PC-9 (cell line): ENCODE measurements around the gene CACNA1D. TPM values are rescaled to one million over a fixed set of nuclear protein-coding genes. Genes with fewer than 3 reads are reported as not detected.

Source experiments
- BruUV-seq: library from RNA; stranded (reverse); fragments of 400-500 nt; replicated peaks from 2 replicates; lab custom pipeline; 2021; lab: Mats Ljungman, UMichigan
- CTCF ChIA-PET: fragments of 300-600 bp; sonication (Branson Sonifier 250); formaldehyde crosslinking; loops from one replicate; lab custom pipeline; 2022; ENCODE audit warnings: antibody characterized with exemption; lab: Charles Lee
- POLR2A ChIA-PET: fragments of 300-600 bp; sonication (Branson Sonifier 250); formaldehyde crosslinking; loops from one replicate; lab custom pipeline; 2022; ENCODE audit warnings: antibody characterized with exemption; ENCODE audit not compliant: unreplicated experiment; lab: Charles Lee
- DNase-seq, 2 experiments: peaks; one replicate each; pipeline versions ENCODE4 v3.0.0 to v3.0.0-alpha.2; 2015 to 2022; ENCODE audit warnings: mixed read lengths in 1 of 2
- H2AFZ ChIP-seq: fragments of 200-600 bp; sonication (generic); 2 replicates; pipeline ENCODE4 v1.8.1; 2017; ENCODE audit warnings: antibody characterized with exemption
- H3F3A ChIP-seq: fragments of 200-600 bp; sonication (generic); 2 replicates; pipeline ENCODE4 v1.8.1; 2017; ENCODE audit warnings: antibody characterized with exemption, mild to moderate bottlenecking, low read depth; ENCODE audit not compliant: insufficient read depth
- H3K27ac ChIP-seq: fragments of 200-600 bp; sonication (generic); 2 replicates; pipeline ENCODE4 v1.6.1; 2016; ENCODE audit warnings: mixed run types
- H3K27me3 ChIP-seq: fragments of 200-600 bp; sonication (generic); 2 replicates; pipeline ENCODE4 v1.6.1; 2016; ENCODE audit warnings: low read depth, mixed run types; ENCODE audit not compliant: insufficient read depth
- H3K36me3 ChIP-seq: fragments of 200-600 bp; sonication (generic); 2 replicates; pipeline ENCODE4 v1.6.1; 2016; ENCODE audit warnings: low read depth, mixed run types
- H3K4me1 ChIP-seq: fragments of 200-600 bp; sonication (generic); replicated peaks from 2 replicates; pipeline ENCODE4 v1.6.1; 2016; ENCODE audit warnings: mixed run types; ENCODE audit not compliant: insufficient read depth
- H3K4me2 ChIP-seq: fragments of 200-600 bp; sonication (generic); 2 replicates; pipeline ENCODE4 v1.6.1; 2017; ENCODE audit warnings: mixed run types
- H3K4me3 ChIP-seq: fragments of 200-600 bp; sonication (generic); 2 replicates; pipeline ENCODE4 v1.6.1; 2016; ENCODE audit warnings: mixed run types
- H3K79me2 ChIP-seq: fragments of 200-600 bp; sonication (generic); 2 replicates; pipeline ENCODE4 v1.6.1; 2017; ENCODE audit warnings: low read depth, mixed run types
- H3K9me2 ChIP-seq: fragments of 200-600 bp; sonication (generic); 2 replicates; pipeline ENCODE4 v1.8.1; 2017; ENCODE audit warnings: mild to moderate bottlenecking; ENCODE audit not compliant: insufficient read depth
- H3K9me3 ChIP-seq: fragments of 200-600 bp; sonication (generic); 2 replicates; pipeline ENCODE4 v1.8.1; 2016; ENCODE audit warnings: low read depth; ENCODE audit not compliant: insufficient read depth
- H4K20me1 ChIP-seq: fragments of 200-600 bp; sonication (generic); 2 replicates; pipeline ENCODE4 v1.8.1; 2017; ENCODE audit not compliant: insufficient read depth
- CTCF ChIP-seq: fragments of 200-600 bp; sonication (generic); conservative IDR thresholded peaks from 2 replicates; pipeline ENCODE4 v1.6.1; 2017; ENCODE audit warnings: mixed run types, antibody characterized with exemption, mild to moderate bottlenecking, moderate library complexity
- EZH2 ChIP-seq: fragments of 200-600 bp; sonication (generic); IDR thresholded peaks from 2 replicates; pipeline ENCODE4 v1.8.0; 2017; ENCODE audit warnings: antibody characterized with exemption, low read depth
- intact Hi-C: fragments of 100-400 bp; cut with micrococcal nuclease; formaldehyde crosslinking; loops from one replicate; pipeline ENCODE4 v1.10.0; 2022; ENCODE audit not compliant: unreplicated experiment
- total RNA-seq: library from RNA; stranded (reverse); gene quantifications from 2 replicates; pipeline ENCODE4 v1.2.3, GENCODE V29; 2021

CACNA1D gene
- total RNA-seq, 1 experiment from 2014 or later, result not detected

GRCh38 chr3:53597136-53597915 is 102.9 kb downstream of the CACNA1D start:
- H4K20me1 ChIP-seq, result no peaks in the 10 kb centered on the region
- H3K9me3 ChIP-seq, result no peaks in the 10 kb centered on the region
- H2AFZ ChIP-seq, result no peak overlapping the region
- H3K4me3 ChIP-seq, result no peak overlapping the region
- no peak for TF ChIP-seq CTCF
- TF ChIP-seq EZH2, result no peak
- ChIA-PET POLR2A (no interaction called here), CTCF (no interaction called here)
- no peaks in the 10 kb centered on the region for H3F3A ChIP-seq
- no peaks in the 10 kb centered on the region for H3K9me2 ChIP-seq
- no peaks in the 10 kb centered on the region for H3K36me3 ChIP-seq
- intact Hi-C loops, result no loop called here
- peaks cover 40% of the 10 kb centered on the region; the same call in 1 of the 2 replicates for H3K27me3 ChIP-seq
- H3K79me2 ChIP-seq, result no peaks in the 10 kb centered on the region
- no TSS peak for BruUV-seq
- no peaks in the 10 kb centered on the region for H3K4me1 ChIP-seq
- H3K27ac ChIP-seq, result no peak overlapping the region
- DNase-seq, result no peak
- H3K4me2 ChIP-seq, result no peak overlapping the region

- no peaks in the 10 kb centered on the region for H3K9me2 ChIP-seq
- H3K4me3 ChIP-seq, result no peak overlapping the region
- no peaks in the 10 kb centered on the region for H3K36me3 ChIP-seq
- H3K4me2 ChIP-seq, result no peak overlapping the region
- H3K4me1 ChIP-seq, result no peaks in the 10 kb centered on the region
- no peak for DNase-seq
- H3K9me3 ChIP-seq, result no peaks in the 10 kb centered on the region
- CTCF ChIA-PET, result no interaction called here
- no TSS peak for BruUV-seq
- H3K27ac ChIP-seq, result no peak overlapping the region
- no peaks in the 10 kb centered on the region for H3K79me2 ChIP-seq
- no peaks in the 10 kb centered on the region for H4K20me1 ChIP-seq
- H3F3A ChIP-seq, result no peaks in the 10 kb centered on the region
- peaks cover 29% of the 10 kb centered on the region; the same call in 1 of the 2 replicates for H3K27me3 ChIP-seq
- H2AFZ ChIP-seq, result no peak overlapping the region
- TF ChIP-seq CTCF, result no peak
- TF ChIP-seq EZH2, result no peak
- intact Hi-C loops, result no loop called here
- POLR2A ChIA-PET, result no interaction called here
Observed at GRCh38 chr3:53599771-53600170, 105.4 kb downstream of the CACNA1D start.

- Histone ChIP-seq H3K79me2 (no peaks in the 10 kb centered on the region), H3F3A (no peaks in the 10 kb centered on the region), H3K9me3 (no peaks in the 10 kb centered on the region), H3K4me1 (no peaks in the 10 kb centered on the region), H2AFZ (no peak overlapping the region), H3K4me3 (no peak overlapping the region), H3K4me2 (no peak overlapping the region), H4K20me1 (no peaks in the 10 kb centered on the region), H3K9me2 (no peaks in the 10 kb centered on the region), H3K36me3 (no peaks in the 10 kb centered on the region), H3K27ac (no peak overlapping the region), H3K27me3 (peaks cover 25% of the 10 kb centered on the region; the same call in 1 of the 2 replicates)
- TF ChIP-seq EZH2 (no peak), CTCF (no peak)
- ChIA-PET CTCF (no interaction called here), POLR2A (no interaction called here)
- intact Hi-C loops, result no loop called here
- DNase-seq, result no peak
- no TSS peak for BruUV-seq
Observed at GRCh38 chr3:53602866-53603265, 108.5 kb downstream of the CACNA1D start.
